Progenitor cell of endocrine pancreas (in vitro differentiated cells): ENCODE data around the gene RNPEP. TPM values are rescaled to one million over a fixed set of nuclear protein-coding genes. Genes with fewer than 3 reads are reported as not detected.
A peak's percentile ranks its signal among the peaks of the same experiment; 100 is the strongest.

ENCODE experiments used
- DNase-seq: peaks from one replicate; pipeline ENCODE4 v3.0.0; 2021; ENCODE audit warnings: low spot score; ENCODE audit not compliant: unreplicated experiment
- H3K27ac Mint-ChIP-seq: 2 replicates; pipeline ENCODE4 v1.8.0; 2021; ENCODE audit warnings: mild to moderate bottlenecking, moderate library complexity, mixed read lengths
- H3K27me3 Mint-ChIP-seq: 2 replicates; pipeline ENCODE4 v1.8.0; 2021; ENCODE audit warnings: mixed read lengths
- H3K36me3 Mint-ChIP-seq: 2 replicates; pipeline ENCODE4 v1.8.0; 2022; ENCODE audit warnings: mixed read lengths; ENCODE audit not compliant: insufficient read depth
- H3K4me1 Mint-ChIP-seq: 2 replicates; pipeline ENCODE4 v1.8.0; 2021; ENCODE audit warnings: low read depth, mixed read lengths
- H3K4me3 Mint-ChIP-seq: 2 replicates; pipeline ENCODE4 v1.8.0; 2021; ENCODE audit warnings: low read depth, mild to moderate bottlenecking, moderate library complexity, mixed read lengths
- H3K9me3 Mint-ChIP-seq: 2 replicates; pipeline ENCODE4 v1.8.0; 2021; ENCODE audit warnings: low read depth, mixed read lengths
- CTCF ChIP-seq: fragments of 200-600 bp; sonication (generic); IDR thresholded peaks from one replicate; pipeline ENCODE4 v1.5.0; 2021; ENCODE audit warnings: antibody characterized with exemption, mild to moderate bottlenecking; ENCODE audit not compliant: unreplicated experiment
- total RNA-seq: library from RNA; stranded (reverse); gene quantifications from 2 replicates; pipeline ENCODE4 v1.2.1, GENCODE V29; 2021

The RNPEP gene
- total RNA-seq, 1 donor from 2014 or later: 59.5 TPM

DNA sequence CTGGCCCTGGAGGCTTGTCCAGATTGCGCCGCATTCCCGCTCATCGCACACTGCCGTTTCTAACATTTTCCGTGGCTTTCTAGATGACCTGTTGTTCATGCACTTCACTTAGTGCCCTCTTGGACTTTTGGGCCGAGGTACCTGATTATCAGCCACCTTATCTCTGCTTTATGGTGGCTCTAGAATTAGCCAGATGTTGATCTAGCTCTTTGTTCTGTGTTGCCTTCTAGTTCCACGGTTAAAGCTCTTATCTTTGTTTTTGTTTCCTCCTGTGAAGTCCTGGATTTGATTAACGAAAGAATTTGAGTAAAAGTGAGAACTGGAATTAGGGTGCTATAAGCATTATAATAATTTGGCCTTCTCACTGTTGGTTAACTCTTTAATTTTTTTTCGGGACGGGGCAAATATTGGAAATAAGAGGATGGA lies 945 bp downstream of the RNPEP start:
- H3K9me3 Mint-ChIP-seq: no peaks in the 10 kb centered on the region

DNA sequence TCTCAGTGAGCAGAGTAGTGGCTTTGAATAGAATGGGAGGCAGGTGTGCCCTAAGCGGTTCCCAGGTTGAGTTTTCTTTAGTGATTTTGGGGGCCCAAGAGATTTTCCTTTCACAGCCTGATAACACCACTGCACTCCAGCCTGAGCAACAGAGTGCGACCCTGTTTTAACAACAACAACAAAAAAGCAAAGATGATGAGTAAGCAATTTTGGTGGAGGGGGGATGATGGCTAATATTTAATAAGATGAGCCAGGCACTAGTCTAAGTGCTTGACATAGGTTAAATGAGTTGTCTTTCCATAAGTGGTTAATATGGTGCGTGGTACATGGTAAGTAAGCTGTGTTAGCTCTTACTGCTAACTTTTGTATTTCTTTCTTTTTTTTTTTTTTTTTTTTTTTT lies 2.0 kb downstream of the RNPEP start:
- no peak for TF ChIP-seq CTCF
- no peaks in the 10 kb centered on the region for H3K9me3 Mint-ChIP-seq
- DNase-seq: no peak
- peak overlapping the region; percentile 91 for H3K27ac Mint-ChIP-seq
- H3K4me3 Mint-ChIP-seq: peak overlapping the region; percentile 90
- peaks cover 17% of the 10 kb centered on the region for H3K4me1 Mint-ChIP-seq
- peaks cover 3% of the 10 kb centered on the region for H3K36me3 Mint-ChIP-seq
- no peaks in the 10 kb centered on the region for H3K27me3 Mint-ChIP-seq

More for the DNA sequence above, 945 bp downstream of the RNPEP start:
- no peak for DNase-seq
- no peak for TF ChIP-seq CTCF
- peaks cover 17% of the 10 kb centered on the region for H3K4me1 Mint-ChIP-seq
- H3K4me3 Mint-ChIP-seq: peak overlapping the region; percentile 90
- H3K27ac Mint-ChIP-seq: peak overlapping the region; percentile 98
- peaks cover 3% of the 10 kb centered on the region for H3K36me3 Mint-ChIP-seq
- H3K27me3 Mint-ChIP-seq: no peaks in the 10 kb centered on the region

- Mint-ChIP-seq H3K9me3 (no peaks in the 10 kb centered on the region), H3K4me1 (peaks cover 17% of the 10 kb centered on the region), H3K4me3 (peak overlapping the region; percentile 29), H3K27me3 (no peaks in the 10 kb centered on the region), H3K27ac (no peak overlapping the region), H3K36me3 (peaks cover 9% of the 10 kb centered on the region)
- DNase-seq: no peak
- TF ChIP-seq CTCF: no peak
These were observed 2.9 kb downstream of the RNPEP start for GRCh38 chr1:201985355-201985754.

- Mint-ChIP-seq H3K27ac (no peak overlapping the region), H3K9me3 (no peaks in the 10 kb centered on the region), H3K4me1 (peaks cover 10% of the 10 kb centered on the region), H3K4me3 (no peak overlapping the region), H3K27me3 (no peaks in the 10 kb centered on the region), H3K36me3 (peaks cover 22% of the 10 kb centered on the region)
- no peak for DNase-seq
- TF ChIP-seq CTCF: no peak
These were observed 6.2 kb downstream of the RNPEP start for GRCh38 chr1:201988601-201989000.

- DNase-seq: no peak
- H3K9me3 Mint-ChIP-seq: no peaks in the 10 kb centered on the region
- H3K27me3 Mint-ChIP-seq: no peaks in the 10 kb centered on the region
- H3K4me3 Mint-ChIP-seq: no peak overlapping the region
- no peak for TF ChIP-seq CTCF
- peaks cover 30% of the 10 kb centered on the region for H3K36me3 Mint-ChIP-seq
- H3K27ac Mint-ChIP-seq: no peak overlapping the region
- H3K4me1 Mint-ChIP-seq: peaks cover 4% of the 10 kb centered on the region
These were observed 7.1 kb downstream of the RNPEP start for GRCh38 chr1:201989354-201990128.
